ENCODE results near the gene BARHL2.

DNA sequence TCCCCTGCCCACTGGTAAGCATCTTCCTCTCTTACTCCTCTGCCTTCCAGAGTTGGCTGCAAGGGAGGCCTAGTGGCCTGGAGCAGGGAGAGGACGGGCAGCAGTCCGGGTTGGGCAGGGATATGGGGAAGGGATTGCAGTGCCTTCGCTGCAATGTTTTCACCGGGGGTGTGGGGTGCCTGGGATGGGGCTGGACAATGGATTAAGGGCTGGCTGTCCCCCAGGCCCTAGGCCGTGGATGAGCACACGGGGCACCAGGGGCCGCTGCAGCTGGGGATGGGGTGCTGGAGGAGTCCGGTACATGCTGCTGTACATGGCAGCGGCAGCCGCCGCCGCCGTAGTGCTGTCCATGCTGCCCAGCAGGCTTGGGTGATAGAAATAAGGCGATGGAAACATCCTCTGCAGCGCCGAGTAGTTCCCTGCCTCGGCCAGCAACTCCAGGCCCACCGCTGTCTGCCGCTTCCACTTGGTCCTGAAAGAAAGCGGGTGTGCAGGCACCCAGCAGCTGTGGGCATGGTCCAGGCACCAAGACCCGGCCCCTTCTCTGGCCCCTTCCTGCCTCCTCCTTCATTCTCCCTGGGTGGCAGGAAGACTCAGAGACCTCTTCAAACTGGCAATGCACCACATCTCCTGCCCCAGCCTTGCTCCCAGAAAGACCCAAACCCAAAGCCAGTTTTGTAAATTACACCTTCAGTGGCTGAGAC is 4.8 kb downstream of the BARHL2 start:
- TF ChIP-seq, protein P1, sequence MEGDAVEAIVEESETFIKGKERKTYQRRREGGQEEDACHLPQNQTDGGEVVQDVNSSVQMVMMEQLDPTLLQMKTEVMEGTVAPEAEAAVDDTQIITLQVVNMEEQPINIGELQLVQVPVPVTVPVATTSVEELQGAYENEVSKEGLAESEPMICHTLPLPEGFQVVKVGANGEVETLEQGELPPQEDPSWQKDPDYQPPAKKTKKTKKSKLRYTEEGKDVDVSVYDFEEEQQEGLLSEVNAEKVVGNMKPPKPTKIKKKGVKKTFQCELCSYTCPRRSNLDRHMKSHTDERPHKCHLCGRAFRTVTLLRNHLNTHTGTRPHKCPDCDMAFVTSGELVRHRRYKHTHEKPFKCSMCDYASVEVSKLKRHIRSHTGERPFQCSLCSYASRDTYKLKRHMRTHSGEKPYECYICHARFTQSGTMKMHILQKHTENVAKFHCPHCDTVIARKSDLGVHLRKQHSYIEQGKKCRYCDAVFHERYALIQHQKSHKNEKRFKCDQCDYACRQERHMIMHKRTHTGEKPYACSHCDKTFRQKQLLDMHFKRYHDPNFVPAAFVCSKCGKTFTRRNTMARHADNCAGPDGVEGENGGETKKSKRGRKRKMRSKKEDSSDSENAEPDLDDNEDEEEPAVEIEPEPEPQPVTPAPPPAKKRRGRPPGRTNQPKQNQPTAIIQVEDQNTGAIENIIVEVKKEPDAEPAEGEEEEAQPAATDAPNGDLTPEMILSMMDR (IDR thresholded peaks at IDR 0.05), result no peak
- no peak for TF ChIP-seq POLR2A (IDR thresholded peaks at IDR 0.05)
